Ovary (tissue), 3 donors: ENCODE data around the gene FGFR3.

Experiments
- CTCF ChIP-seq, 3 donors: fragments of 450-650 bp in 2 of 3; fragments of 200-600 bp in 1 of 3; IDR thresholded peaks; one replicate each; pipeline versions ENCODE4 v1.5.1 to v1.8.0; 2016 to 2022; ENCODE audit warnings: antibody characterized with exemption in 3 of 3, mild to moderate bottlenecking in 1 of 3
- EP300 ChIP-seq: sonication (generic); formaldehyde crosslinking; IDR thresholded peaks from one replicate; pipeline ENCODE4 v1.6.1; 2017; ENCODE audit warnings: antibody characterized with exemption
- donor health status: DM: no; HTN: no; CAD: no.

- TF ChIP-seq EP300 (no peak), CTCF (IDR thresholded peaks at IDR 0.05) (no peak)
Observed at GRCh38 chr4:1762264-1763010, 30.7 kb upstream of the FGFR3 start.
